Activated T-cell treated with anti-CD3 and anti-CD28 coated beads, Interleukin-2, amount 50 U/mL, for 4 hours (primary cell): ENCODE measurements around the gene DRAM1. TPM values are rescaled to one million over a fixed set of nuclear protein-coding genes. Genes with fewer than 3 reads are reported as not detected.
"Not testable (repeated sequence)": the region's sequence is repeated elsewhere in the genome, so short reads cannot be mapped to it uniquely, and the experiment has no call there.

Source experiments
- ATAC-seq, 2 donors: fragments of 200-7000 bp; cut with Tn5 transposase; one replicate each; pipeline ENCODE4 v1.10.0; 2021
- DNase-seq: peaks from one replicate; pipeline ENCODE4 v3.0.0-alpha.2; 2020
- H3K27me3 Mint-ChIP-seq: one replicate; pipeline ENCODE4 v1.8.0; 2021; ENCODE audit warnings: low read depth, mixed read lengths
- H3K36me3 Mint-ChIP-seq: one replicate; pipeline ENCODE4 v1.8.0; 2022; ENCODE audit warnings: mixed read lengths; ENCODE audit not compliant: insufficient read depth
- H3K4me1 Mint-ChIP-seq: one replicate; pipeline ENCODE4 v1.8.0; 2021; ENCODE audit warnings: low read depth, mixed read lengths
- H3K4me3 Mint-ChIP-seq: one replicate; pipeline ENCODE4 v1.8.0; 2021; ENCODE audit warnings: mild to moderate bottlenecking, moderate library complexity, mixed read lengths
- H3K9me3 Mint-ChIP-seq: one replicate; pipeline ENCODE4 v1.8.0; 2021; ENCODE audit warnings: mixed read lengths
- total RNA-seq, 3 donors: library from RNA; stranded (reverse); gene quantifications; one replicate each; pipeline ENCODE4 v1.2.1, GENCODE V29; 2021

The DRAM1 gene
- total RNA-seq, 3 donors from 2014 or later: 1.7 to 3.4 (median 3.1) TPM

DNA sequence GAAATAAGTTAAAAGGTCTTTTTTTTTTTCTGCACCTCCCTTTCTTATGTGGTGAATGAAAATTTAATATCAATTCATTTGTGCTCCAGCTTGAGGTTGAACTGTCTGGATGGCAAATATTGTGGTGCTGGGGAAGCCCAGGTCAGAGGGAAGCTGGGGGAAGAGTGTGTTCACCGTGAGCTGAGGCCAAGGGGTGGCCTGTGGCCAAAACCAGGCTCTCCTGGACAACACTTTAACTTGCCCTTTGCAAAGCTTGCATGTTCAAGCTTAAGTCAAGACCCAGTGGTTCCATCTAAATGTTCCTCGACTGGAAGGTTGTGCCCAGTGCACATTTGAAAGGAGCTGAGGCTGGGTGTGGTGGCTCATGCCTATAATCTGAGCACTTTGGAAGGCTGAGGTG is 28.8 kb downstream of the DRAM1 start:
- Mint-ChIP-seq H3K36me3 (peaks cover 9% of the 10 kb centered on the region), H3K27me3 (no peaks in the 10 kb centered on the region), H3K9me3 (no peaks in the 10 kb centered on the region), H3K4me3 (no peak overlapping the region), H3K4me1 (no peaks in the 10 kb centered on the region)
- ATAC-seq (no peak), DNase-seq (no peak)

DNA sequence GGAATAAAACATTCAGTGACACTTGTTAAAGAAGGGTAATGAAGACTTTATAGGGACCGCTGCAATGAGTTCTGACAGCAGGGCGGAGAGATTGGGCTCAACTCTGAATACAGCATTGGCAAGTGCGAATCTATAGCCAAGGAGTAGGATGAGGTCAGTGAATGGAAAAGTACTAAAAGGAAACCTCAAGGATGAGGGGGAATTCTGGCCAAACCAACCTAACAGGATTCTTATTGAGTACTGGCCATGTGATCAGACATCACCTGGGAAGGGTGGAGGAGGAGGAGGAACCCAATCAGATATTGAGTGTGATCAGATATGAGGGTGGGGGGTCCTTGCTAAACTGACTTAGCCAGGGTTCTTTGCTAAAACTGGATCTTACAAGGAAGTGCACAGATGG is 31.0 kb downstream of the DRAM1 start:
- Mint-ChIP-seq H3K27me3 (no peaks in the 10 kb centered on the region), H3K4me1 (no peaks in the 10 kb centered on the region), H3K36me3 (peaks cover 6% of the 10 kb centered on the region), H3K9me3 (no peaks in the 10 kb centered on the region), H3K4me3 (no peak overlapping the region)
- no peak for ATAC-seq
- no peak for DNase-seq

DNA sequence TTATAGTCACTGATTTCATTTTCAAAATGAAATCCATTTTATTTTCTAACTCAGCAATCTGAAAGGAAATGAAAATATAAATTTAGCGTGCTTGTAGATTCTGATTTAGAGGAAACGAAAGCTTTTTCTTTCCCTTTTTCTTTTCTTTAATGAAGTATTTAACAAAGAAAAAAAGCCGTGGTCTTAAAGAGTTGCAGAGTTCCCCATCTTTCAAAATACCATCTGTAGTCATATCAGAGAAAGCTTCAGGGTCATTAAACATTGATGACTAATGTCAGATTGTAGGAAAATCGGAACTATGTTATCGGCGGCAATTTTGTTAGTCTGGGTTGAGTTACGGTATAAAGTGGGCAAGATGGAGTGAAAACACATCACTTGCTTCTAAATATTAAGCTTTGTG is 32.3 kb downstream of the DRAM1 start:
- ATAC-seq: no peak
- Mint-ChIP-seq H3K4me3 (no peak overlapping the region), H3K27me3 (no peaks in the 10 kb centered on the region), H3K4me1 (no peaks in the 10 kb centered on the region), H3K36me3 (peaks cover 6% of the 10 kb centered on the region), H3K9me3 (no peaks in the 10 kb centered on the region)
- DNase-seq: no peak

DNA sequence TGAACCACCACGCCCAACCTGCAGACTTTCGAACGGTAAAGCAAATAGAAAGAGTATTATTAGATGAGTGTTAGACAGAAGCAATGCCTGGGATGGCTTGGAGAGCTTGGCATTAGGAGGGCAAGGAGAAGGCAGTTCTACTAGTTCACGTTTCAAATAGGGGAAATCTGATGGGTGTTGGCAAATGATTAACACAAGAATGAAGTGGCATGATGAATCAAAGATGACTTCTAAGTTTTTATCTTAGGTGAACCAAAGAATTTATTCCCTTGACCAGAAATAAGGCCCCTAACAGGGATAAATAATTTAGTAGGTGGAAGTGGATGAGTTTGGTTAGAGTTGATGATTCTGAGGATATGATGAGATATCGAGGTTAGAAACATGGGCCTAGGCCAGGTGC is 38.5 kb downstream of the DRAM1 start:
- no peak overlapping the region for H3K4me3 Mint-ChIP-seq
- no peaks in the 10 kb centered on the region for H3K9me3 Mint-ChIP-seq
- H3K4me1 Mint-ChIP-seq: peaks cover 12% of the 10 kb centered on the region
- DNase-seq (no peak), ATAC-seq (no peak)
- H3K36me3 Mint-ChIP-seq: peaks cover 2% of the 10 kb centered on the region
- no peaks in the 10 kb centered on the region for H3K27me3 Mint-ChIP-seq

DNA sequence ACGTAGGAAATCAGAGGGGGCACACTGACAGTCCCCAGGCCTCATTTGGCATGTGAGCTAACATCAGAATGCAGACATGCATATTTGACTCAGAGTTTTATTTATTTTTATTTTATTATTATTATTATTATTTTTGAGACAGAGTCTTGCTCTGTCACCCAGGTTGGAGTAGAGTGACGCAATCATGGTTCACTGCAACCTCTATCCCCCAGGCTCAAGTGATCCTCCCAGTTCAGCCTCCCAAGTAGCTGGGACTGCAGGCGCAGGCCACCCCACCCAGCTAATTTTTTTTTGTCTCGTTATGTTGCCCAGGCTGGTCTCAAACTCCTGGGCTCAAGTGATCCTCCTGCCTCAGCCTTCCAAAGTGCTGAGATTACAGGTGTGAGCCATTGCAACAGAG is 41.4 kb downstream of the DRAM1 start:
- not testable (repeated sequence) for ATAC-seq, H3K27me3 Mint-ChIP-seq, H3K36me3 Mint-ChIP-seq, DNase-seq, H3K4me3 Mint-ChIP-seq, H3K9me3 Mint-ChIP-seq
- H3K4me1 Mint-ChIP-seq: peaks cover 12% of the 10 kb centered on the region

DNA sequence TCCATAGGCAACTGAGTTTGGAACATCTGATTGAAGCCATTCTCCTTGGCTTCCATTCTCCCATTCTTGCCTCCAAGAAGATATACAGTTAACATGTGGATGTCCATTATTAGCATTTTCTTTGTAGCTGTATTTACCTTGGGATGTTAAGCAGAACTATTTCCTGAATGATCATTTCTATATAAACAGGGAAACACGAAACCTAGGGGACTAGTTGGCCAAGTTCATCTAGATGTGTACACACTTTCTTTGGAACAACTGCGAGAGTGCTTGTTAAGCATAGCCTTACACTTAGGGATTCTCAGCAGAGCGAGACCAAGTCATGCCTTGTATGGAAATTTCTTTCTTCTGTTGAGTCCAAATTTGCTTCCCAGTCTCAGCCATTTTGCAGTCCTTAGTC is 42.1 kb downstream of the DRAM1 start:
- H3K4me3 Mint-ChIP-seq: no peak overlapping the region
- DNase-seq (no peak), ATAC-seq (no peak)
- peaks cover 12% of the 10 kb centered on the region for H3K4me1 Mint-ChIP-seq
- no peaks in the 10 kb centered on the region for H3K9me3 Mint-ChIP-seq
- peaks cover 5% of the 10 kb centered on the region for H3K36me3 Mint-ChIP-seq
- no peaks in the 10 kb centered on the region for H3K27me3 Mint-ChIP-seq

DNA sequence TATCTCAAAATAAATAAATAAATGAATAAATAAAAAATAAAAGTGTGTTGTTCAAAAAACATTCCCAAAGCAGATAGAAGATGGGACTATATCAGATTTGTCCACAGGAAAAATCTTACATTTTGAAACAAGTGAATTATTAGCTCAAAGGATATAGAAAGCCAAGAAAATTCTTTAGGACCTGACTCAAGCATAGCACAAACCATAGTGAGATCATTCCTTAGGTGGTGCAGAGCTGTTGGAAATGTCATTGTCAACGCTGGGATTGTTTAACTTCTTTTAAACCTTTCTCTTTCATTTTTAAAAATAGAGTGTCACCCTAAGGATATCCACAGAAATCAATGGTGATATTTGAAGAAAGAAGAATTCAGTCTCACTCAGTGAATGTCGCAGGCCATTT is 43.5 kb downstream of the DRAM1 start:
- no peak for DNase-seq
- Mint-ChIP-seq H3K36me3 (peaks cover 5% of the 10 kb centered on the region), H3K9me3 (no peaks in the 10 kb centered on the region), H3K27me3 (no peaks in the 10 kb centered on the region), H3K4me3 (no peak overlapping the region), H3K4me1 (peaks cover 12% of the 10 kb centered on the region)
- no peak for ATAC-seq

DNA sequence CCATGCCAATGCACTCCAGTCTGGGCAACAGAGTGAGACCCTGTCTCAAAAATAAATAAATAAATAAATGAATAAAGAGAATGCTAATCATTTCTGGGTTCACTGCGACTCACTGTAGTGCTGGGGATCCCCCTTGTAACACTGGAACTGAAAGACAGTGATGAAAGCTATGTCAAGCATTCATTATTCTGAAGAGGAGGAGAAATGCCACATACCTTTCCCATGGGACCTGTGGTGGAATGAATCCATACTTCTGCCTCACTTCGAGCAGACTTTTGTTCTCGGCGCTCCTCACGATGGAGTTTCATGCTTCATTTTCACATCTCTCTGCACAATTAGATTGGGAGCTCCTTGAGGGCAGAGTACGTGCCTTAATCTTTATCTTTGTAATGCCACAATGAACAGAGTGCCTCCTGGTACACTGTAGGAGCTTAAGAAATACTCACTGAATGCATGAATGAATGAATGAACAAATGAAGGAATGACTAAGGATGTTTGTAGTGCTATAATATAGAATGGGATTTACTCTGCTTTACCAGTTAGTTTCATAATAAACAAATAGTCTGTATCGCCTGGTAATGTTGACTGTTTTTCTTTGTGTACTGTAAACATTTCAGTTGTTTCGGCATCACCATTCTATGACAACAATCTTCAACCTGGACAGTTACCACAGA is 45.8 kb downstream of the DRAM1 start:
- no peaks in the 10 kb centered on the region for H3K4me1 Mint-ChIP-seq
- no peaks in the 10 kb centered on the region for H3K27me3 Mint-ChIP-seq
- DNase-seq (no peak), ATAC-seq (no peak)
- H3K36me3 Mint-ChIP-seq: peaks cover 5% of the 10 kb centered on the region
- no peaks in the 10 kb centered on the region for H3K9me3 Mint-ChIP-seq
- H3K4me3 Mint-ChIP-seq: no peak overlapping the region

DNA sequence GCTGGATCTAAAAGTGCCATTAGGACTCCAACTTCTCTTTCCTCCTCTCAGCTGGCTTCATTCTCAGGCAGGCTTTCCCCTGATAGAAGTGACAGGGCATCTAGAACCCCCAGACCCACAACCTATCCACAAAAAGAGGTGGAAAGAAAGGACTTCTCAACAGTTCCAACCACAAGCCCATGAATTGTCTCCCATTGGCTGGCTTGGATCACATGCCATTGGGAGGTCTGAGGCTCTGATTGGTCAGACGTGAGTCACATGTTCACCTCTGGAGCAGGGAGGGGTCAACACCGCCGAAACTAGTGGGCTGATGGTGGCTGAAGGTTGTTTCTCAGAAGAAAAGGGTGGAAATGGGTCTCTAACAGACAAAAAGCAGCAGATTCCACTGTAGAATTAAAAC is 47.2 kb downstream of the DRAM1 start:
- Mint-ChIP-seq H3K4me3 (no peak overlapping the region), H3K9me3 (no peaks in the 10 kb centered on the region), H3K36me3 (peaks cover 5% of the 10 kb centered on the region), H3K27me3 (peaks cover 4% of the 10 kb centered on the region), H3K4me1 (no peaks in the 10 kb centered on the region)
- DNase-seq (no peak), ATAC-seq (no peak)

DNA sequence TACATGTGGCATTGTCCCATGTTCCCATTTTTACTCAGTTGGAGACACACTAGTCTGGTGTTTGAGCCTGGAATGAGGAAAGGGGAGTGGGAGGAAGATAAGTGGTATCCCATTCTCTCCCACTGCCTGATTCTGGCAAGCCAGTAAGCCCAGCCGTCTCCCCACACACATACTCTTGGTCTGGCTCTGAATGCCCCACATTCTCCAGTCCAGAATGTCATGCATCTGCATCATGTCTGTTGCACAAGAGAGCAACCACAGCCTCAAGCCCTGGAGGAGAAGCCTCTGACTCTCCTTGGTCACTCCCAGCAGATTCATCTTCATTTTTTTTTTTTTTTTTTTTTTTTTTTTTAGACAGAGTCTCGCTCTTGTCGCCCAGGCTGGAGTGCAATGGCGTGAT is 48.0 kb downstream of the DRAM1 start:
- ATAC-seq (no peak), DNase-seq (no peak)
- Mint-ChIP-seq H3K4me1 (no peaks in the 10 kb centered on the region), H3K4me3 (no peak overlapping the region), H3K36me3 (peaks cover 3% of the 10 kb centered on the region), H3K9me3 (no peaks in the 10 kb centered on the region), H3K27me3 (peaks cover 4% of the 10 kb centered on the region)

DNA sequence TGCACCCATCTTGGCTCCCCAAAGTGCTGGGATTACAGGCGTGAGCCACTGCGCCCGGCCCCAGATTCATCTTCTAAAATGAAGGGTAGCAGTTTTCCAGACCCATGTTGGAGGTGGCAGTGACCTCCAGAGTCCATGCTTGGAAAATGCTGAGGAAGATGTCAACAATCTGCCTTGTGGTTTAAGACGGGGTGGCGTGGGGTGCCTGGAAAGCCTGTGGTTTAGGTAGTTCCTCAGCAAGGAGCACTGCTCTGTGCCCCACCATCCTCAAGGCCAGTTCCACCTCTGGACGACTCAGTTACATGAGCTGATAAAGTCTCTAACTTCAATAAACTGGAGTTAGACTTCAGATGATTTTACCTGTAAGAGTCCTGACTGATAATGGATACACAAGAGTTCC is 48.6 kb downstream of the DRAM1 start:
- Mint-ChIP-seq H3K36me3 (peaks cover 3% of the 10 kb centered on the region), H3K4me3 (no peak overlapping the region), H3K27me3 (peaks cover 4% of the 10 kb centered on the region), H3K9me3 (no peaks in the 10 kb centered on the region), H3K4me1 (no peaks in the 10 kb centered on the region)
- no peak for ATAC-seq
- DNase-seq: no peak

DNA sequence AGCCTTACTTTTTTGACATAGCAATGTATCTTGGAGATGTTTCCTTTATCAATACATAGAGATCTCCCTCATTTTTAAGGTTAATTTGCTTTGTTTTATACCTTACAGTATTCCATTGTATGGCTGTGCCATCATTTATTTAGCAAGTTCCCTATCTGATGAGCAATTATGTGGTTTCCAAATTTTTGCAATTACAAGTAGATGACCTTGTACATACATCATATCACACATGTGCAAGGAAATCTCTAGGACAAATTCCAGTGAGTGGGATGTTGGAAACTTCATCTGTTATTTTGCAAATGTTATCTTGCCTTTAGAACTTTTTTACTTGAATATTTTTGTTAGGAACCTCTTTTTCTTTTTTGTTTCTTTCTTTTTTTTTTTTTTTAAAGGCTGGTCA is 49.7 kb downstream of the DRAM1 start:
- H3K36me3 Mint-ChIP-seq: peaks cover 3% of the 10 kb centered on the region
- no peak overlapping the region for H3K4me3 Mint-ChIP-seq
- H3K4me1 Mint-ChIP-seq: no peaks in the 10 kb centered on the region
- no peak for DNase-seq
- no peaks in the 10 kb centered on the region for H3K9me3 Mint-ChIP-seq
- peaks cover 7% of the 10 kb centered on the region for H3K27me3 Mint-ChIP-seq
- ATAC-seq: no peak

DNA sequence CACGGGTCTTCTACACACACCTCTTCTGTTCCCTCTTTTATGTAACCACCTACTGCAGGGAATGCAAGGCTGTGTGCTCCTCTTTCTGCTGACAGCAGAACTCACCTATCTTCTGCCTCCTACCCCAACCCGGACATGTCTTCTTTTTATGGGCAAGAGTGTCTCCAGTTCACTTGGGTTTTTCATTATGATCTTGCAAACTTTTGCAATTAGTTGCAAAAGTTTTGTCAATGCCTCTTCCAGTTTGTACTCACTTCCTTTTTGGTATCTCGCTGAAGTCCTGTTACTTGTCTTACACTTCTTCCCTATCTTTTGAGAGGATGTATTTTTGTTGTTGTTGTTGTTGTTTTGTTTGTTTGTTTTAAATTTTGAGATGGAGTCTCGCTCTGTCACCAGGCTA is 50.6 kb downstream of the DRAM1 start:
- DNase-seq (no peak), ATAC-seq (no peak)
- H3K27me3 Mint-ChIP-seq: peaks cover 7% of the 10 kb centered on the region
- H3K36me3 Mint-ChIP-seq: peaks cover 3% of the 10 kb centered on the region
- no peaks in the 10 kb centered on the region for H3K9me3 Mint-ChIP-seq
- H3K4me1 Mint-ChIP-seq: peaks cover 3% of the 10 kb centered on the region
- no peak overlapping the region for H3K4me3 Mint-ChIP-seq

DNA sequence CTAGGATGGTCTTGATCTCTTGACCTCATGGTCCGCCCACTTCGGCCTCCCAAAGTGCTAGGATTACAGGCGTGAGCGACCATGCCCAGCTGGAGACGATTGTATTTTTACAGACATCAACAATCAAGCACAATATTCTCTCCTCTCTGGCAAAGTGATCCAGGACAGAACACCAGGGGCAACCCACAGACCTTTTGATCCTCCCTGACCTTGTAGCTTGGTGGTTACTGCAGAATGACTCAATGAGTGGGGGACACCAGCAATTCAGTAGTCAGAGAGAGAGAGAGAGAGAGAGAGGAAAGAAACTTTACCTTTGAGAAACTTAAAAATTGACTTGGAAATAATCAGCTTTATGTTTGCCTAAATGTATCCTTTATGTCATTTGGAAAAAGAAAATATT is 51.2 kb downstream of the DRAM1 start:
- Mint-ChIP-seq H3K4me1 (peaks cover 3% of the 10 kb centered on the region), H3K27me3 (peaks cover 7% of the 10 kb centered on the region), H3K36me3 (no peaks in the 10 kb centered on the region), H3K4me3 (no peak overlapping the region), H3K9me3 (no peaks in the 10 kb centered on the region)
- ATAC-seq (no peak), DNase-seq (no peak)

DNA sequence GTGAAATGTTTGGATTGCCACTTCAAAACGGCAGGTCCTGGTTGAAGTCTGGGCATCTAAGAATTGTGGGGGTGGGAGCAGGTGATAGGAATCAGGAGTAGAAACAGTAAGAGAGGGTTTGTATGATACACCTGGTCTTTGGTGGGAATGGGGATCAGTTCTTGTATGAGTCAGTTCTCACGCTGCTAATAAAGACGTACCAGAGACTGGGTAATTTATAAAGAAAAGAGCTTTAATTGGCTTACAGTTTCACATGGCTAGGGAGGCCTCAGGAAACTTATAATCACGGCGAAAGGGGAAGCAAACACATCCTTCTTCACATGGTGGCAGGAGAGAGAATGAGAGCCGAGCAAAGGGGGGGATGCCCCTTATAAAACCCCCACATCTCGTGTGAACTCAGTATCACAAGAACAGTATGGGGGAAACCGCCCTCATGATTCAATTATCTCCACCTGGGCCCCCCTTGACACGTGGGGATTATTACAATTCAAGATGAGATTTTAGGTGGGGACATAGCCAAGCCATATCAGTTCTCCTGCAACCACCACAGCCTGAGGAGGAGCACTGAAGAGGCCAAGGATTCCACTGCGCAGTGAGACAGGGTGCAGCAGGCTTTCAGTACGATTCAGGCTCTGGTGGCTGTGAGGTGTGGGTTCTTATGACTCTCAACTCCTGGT is 52.1 kb downstream of the DRAM1 start:
- H3K4me1 Mint-ChIP-seq: peaks cover 3% of the 10 kb centered on the region
- H3K36me3 Mint-ChIP-seq: no peaks in the 10 kb centered on the region
- no peak for ATAC-seq
- no peak for DNase-seq
- no peaks in the 10 kb centered on the region for H3K9me3 Mint-ChIP-seq
- no peak overlapping the region for H3K4me3 Mint-ChIP-seq
- H3K27me3 Mint-ChIP-seq: peaks cover 7% of the 10 kb centered on the region
